DMS153 (cell line): ENCODE measurements around the gene AKAP6.
A peak's percentile ranks its signal among the peaks of the same experiment; 100 is the strongest.
"Not testable (repeated sequence)": the region's sequence is repeated elsewhere in the genome, so short reads cannot be mapped to it uniquely, and the experiment has no call there.

Experiments
- DNase-seq: peaks from one replicate; lab custom pipeline; 2025; lab: John Stamatoyannopoulos, UW

Gene AKAP6

DNA sequence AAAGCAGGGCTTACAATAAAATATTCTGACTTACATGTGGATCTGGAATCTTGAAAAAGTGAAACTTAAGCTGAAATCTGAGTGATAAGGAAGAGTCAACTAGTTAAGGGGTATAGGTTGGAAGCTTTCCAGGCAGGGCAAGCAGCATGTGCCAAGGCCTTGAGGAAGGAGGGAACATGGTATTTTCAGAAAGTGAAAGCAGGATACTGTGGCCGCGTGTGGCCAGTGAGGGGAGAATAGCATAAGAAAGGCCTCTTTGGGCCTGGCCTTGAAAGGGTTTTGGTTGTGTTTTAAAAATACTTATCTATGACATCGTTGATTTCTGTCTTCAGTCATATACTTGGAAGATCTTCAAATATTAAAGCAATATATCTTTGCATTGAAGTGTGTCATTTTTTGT is 213.4 kb downstream of the AKAP6 start:
- no peak for DNase-seq

GRCh38 chr14:32545095-32545494 is 216.0 kb downstream of the AKAP6 start:
- DNase-seq = no peak

DNA sequence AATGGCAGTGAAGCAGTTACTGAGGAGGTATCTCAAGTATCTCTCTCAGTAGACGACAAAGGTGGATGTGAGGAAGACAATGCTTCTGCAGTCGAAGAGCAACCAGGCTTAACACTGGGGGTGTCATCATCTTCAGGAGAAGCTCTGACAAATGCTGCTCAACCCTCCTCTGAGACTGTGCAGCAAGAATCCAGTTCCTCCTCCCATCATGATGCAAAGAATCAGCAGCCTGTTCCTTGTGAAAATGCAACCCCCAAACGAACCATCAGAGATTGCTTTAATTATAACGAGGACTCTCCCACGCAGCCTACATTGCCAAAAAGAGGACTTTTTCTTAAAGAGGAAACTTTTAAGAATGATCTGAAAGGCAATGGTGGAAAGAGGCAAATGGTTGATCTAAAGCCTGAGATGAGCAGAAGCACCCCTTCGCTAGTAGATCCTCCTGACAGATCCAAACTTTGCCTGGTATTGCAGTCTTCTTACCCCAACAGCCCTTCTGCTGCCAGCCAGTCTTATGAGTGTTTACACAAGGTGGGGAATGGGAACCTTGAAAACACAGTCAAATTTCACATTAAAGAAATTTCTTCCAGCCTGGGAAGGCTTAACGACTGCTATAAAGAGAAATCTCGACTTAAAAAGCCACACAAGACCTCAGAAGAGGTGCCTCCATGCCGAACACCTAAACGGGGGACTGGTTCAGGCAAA is 216.6 kb downstream of the AKAP6 start:
- DNase-seq = no peak

DNA sequence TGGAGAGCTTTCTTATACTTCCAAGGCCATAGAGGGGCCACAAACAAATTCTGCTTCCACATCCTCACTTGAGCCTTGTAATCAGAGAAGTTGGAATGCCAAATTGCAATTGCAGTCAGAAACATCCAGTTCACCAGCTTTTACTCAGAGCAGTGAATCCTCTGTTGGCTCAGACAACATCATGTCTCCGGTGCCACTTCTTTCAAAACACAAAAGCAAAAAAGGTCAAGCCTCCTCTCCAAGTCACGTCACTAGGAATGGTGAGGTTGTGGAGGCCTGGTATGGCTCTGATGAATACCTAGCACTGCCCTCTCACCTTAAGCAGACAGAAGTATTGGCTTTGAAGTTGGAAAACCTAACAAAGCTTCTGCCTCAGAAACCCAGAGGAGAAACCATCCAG is 217.1 kb downstream of the AKAP6 start:
- no peak for DNase-seq

DNA sequence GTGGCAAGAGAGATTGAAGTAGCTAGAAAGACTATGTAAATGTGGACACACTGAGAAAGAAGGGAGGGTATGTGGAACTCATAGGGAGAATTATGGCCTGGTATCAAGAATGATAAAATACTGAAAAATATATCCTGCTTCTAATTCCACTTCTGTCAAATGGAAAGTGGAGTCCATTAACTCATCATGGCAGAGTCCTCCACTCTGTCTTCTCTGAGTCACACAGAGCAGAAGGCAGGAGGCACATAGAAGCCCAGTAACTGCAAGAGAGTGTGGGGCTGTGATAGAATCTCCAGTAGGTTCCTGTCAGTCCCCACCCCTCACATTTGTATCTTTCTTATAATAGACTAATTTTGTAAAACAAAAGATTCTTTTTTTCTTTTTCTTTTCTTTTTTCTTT is 223.7 kb downstream of the AKAP6 start:
- no peak for DNase-seq

GRCh38 chr14:32559048-32559447 is 229.9 kb downstream of the AKAP6 start:
- no peak for DNase-seq

GRCh38 chr14:32559590-32559989 is 230.5 kb downstream of the AKAP6 start:
- no peak for DNase-seq

DNA sequence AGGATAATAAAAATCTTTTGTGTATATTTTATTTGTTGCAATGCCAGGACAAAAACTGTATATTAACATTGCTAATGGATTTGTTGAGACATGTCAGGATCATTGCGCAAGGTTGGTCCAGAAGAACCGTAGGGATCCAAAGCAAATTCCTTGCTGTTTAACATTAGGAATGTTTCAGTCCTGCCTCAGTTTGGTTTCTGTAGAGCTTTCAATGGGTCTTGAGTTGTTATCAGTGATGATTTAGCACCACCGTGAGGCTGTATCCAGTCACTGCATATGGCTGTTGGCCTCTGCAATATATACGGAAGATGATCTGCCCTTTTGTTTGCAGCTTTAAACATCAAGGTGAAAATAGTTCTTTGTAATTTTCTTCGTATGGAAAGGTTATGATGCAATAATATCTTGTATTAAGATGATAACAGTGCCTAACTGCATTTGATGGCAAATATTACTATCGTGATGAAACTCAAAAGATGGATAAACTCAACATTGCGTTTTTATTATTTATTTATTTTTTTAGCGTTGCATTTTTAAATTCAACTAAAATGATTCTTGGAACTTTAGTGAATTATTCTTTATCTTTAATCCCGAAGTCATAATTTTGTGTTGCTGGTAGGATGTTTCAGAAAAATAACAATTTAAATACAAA is 231.2 kb downstream of the AKAP6 start:
- peak; percentile 70 for DNase-seq

DNA sequence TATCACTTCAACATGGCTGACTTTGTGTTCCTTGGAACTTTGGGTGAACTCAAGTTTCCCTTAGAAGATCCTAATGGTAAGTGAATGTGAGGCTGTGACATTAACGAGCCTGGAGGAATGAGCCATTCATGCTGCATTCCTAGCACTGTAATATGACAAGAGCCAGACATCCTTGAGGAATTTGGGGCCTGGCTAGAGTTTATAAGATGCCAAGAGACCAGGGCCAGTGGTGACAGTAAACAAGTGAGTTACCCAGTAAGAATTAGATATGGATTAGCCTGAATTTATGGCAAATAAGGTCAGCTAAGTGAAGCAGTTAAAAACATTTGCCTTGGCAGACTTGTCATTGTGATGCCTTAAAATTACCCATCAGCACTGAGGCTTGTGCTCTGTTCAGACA is 232.4 kb downstream of the AKAP6 start:
- no peak for DNase-seq

DNA sequence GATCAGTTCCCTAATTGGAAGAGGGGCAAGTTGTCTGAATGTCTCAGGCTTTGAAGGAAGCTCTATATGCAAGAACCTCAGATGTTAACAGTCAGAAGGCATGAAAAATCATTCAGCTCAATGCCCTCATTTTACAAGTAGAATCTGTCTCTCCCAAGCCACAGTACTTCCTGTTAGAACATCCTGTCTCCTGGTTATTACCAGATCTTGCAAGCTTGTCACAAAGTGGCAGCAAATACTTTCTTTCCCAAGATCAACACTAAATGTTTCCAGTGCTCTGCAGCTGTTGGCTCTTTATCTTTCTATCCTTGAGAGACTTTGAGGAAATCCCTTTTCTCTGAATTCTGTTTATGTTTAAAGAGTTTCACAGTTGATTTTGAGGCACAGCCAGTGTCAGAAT is 235.5 kb downstream of the AKAP6 start:
- peak; percentile 35 for DNase-seq

- peak; percentile 72 for DNase-seq
These were observed 236.2 kb downstream of the AKAP6 start for GRCh38 chr14:32565256-32565655.

DNA sequence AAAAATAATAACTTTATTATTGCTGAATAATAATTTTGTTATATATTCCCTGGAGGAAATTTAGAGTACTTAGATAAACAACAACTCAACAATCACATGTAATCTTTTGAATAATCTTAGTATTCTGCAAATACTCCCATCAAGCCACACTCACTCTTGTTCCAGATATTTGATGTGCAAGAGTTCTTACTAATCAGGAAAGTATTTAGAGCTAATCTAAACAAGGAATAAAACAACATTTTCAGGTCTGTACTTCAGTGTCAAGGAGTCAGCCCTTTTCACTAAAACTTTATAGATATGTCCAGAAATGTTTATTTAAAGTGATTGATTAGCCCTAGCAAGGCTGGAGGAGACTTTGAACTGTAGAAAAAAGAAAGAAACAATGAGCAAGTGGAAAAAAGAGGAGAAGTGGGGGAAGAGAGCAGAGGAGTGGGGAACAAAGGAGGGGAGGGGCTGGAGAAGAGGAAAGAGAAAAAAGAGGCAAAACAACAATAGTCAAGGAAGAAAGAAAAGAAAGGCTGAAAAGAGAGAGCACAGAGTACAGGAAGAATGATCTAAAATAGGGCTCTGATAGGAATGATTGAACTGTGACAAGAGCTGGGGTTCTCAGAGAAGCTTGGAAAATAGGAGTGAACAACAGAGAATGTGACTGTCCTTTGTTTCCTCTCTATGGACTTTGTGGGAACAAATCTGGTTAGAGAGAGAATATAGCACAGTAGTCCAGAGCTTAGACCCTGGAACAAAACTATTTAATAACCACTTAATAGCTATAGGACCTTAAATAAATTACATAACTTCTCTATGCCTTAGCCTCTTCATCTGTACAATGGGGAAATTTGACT is 238.7 kb downstream of the AKAP6 start:
- no peak for DNase-seq

DNA sequence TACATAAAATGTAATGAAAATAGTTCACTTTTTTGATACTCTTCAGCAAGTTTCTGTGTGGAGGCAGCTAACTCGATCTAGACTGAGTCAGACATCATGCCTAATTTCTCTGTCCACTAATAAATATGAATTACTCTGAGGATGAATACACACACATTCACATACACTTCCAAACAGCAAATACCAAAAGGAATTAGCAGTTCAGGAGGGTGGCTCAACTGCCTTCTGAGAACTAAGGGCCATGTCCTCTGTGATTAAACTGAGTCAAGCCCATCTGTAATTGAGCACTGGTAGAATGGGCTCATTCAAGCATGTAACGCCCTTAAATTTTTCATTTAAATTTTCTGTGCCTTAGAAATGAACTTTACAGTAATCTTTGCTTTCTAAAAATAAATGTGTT is 242.5 kb downstream of the AKAP6 start:
- no peak for DNase-seq

GRCh38 chr14:32571995-32572866 is 243.1 kb downstream of the AKAP6 start:
- no peak for DNase-seq

DNA sequence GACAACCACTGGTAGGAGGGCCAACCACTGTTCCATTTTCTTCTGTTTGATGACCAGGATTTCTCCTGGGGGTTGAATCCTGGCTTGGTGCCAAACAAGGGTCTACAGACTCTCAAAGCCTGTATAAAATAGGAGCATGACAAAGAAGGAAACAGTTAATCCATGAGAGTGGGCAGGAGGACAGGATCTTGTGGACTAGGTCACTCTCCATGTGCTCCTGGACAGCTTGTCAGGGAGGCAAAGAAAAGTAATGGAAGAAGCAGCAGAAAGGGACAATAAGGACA is 243.7 kb downstream of the AKAP6 start:
- DNase-seq = no peak

GRCh38 chr14:32574269-32574668 is 245.2 kb downstream of the AKAP6 start:
- no peak for DNase-seq

- peak; percentile 44 for DNase-seq
These were observed 247.1 kb downstream of the AKAP6 start for GRCh38 chr14:32576088-32576795.

DNA sequence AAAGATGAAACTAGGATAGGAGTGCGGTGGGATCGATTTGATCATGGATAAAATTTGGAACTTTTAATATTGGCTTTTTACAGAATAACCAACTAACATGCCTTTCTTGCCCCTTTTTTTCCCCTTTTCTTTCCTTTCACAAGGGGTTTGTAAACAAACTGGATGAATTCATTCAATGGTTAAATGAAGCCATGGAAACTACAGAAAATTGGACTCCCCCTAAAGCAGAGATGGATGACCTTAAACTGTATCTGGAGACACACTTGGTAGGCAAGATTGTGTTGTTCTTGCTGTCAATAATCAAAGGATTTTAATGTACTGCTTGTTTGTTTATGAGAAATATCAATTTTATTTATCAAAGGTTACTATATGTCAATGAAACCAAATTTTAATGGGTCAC is 247.9 kb downstream of the AKAP6 start:
- DNase-seq = no peak

DNA sequence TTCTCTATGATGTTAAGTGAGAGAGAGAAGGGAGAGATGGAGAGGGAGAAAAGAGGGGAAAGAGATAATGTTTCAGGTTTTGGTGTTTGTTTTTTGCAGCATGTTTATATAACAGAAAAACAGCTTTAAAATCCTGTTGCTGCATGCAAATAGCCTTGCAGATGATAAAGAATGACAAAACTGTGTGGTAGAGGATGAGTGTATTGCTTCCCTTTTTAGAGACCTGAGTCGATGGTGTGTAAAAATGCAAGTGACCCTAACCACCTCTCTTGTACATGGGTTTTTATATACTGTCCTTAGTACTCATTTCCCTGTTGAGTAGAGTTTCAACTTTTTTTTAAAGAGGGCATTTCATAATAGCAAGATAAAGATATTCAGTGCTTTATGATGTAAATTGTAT is 249.1 kb downstream of the AKAP6 start:
- DNase-seq = no peak

DNA sequence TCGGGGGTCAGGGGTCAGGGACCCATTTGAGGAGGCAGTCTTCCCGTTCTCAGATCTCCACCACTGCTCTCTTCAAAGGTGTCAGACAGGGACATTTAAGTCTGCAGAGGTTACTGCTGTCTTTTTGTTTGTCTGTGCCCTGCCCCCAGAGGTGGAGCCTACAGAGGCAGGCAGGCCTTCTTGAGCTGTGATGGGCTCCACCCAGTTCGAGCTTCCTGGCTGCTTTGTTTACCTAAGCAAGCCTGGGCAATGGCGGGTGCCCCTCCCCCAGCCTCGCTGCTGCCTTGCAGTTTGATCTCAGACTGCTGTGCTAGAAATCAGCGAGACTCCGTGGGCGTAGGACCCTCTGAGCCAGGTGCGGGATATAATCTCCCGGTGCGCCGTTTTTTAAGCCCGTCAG is 254.3 kb downstream of the AKAP6 start:
- DNase-seq = not testable (repeated sequence)

- no peak for DNase-seq
These were observed 255.0 kb downstream of the AKAP6 start for GRCh38 chr14:32584079-32584478.

GRCh38 chr14:32587461-32587860 is 258.4 kb downstream of the AKAP6 start:
- no peak for DNase-seq
